ENCODE measurements around the gene EVI2A. TPM values are rescaled to one million over a fixed set of nuclear protein-coding genes. Genes with fewer than 3 reads are reported as not detected.

Gene EVI2A
- total and polyA plus RNA-seq, 2 of the 13 experiments (the other 11 are each of a cell fraction or from before 2014, with no cell fraction given) = not detected

GRCh38 chr17:31310260-31310659 is 11.2 kb downstream of the EVI2A start (continued):
- TF ChIP-seq ZNF597 (CRISPR knock-in tag; IDR thresholded peaks at IDR 0.05) = no peak

- ATAC-seq (no peak), DNase-seq (ENCODE audit: low spot score) (no peak), FAIRE-seq (no peak)
- in situ Hi-C loops (cut with HindIII; ENCODE audit: extremely low pct_ligation_motif_present, low pct_unique_long_range_greater_than_20kb) = no loop called here
- intact Hi-C loops (cut with micrococcal nuclease; ENCODE audit: unreplicated experiment) = no loop called here
- 98% methylated on average over 2 of the region's 2 CpGs for WGBS (ENCODE audit: low lambda C conversion rate)
- ChIA-PET CTCF (ENCODE audit: low intra/inter-chr PET ratio, low total read pairs) (no interaction called here), POLR2A (no interaction called here)
- H3K4me3 ChIP-seq (replicated peaks in 1 of 3; ENCODE audit: insufficient read depth in 1 of 3, low read depth in 2 of 3, low read length in 3 of 3) = no peak overlapping the region
- no peaks in the 10 kb centered on the region for H4K20me1 ChIP-seq (ENCODE audit: insufficient read depth, low read length)
- H3K79me2 ChIP-seq (ENCODE audit: insufficient read depth, low read length) = no peaks in the 10 kb centered on the region
- no peak overlapping the region for H3K4me2 ChIP-seq (ENCODE audit: low read depth, low read length)
- no peak overlapping the region for H3K27ac ChIP-seq (ENCODE audit: extremely low read length, insufficient read depth, low read length)
- no peaks in the 10 kb centered on the region for H3K27me3 ChIP-seq (ENCODE audit: control insufficient read depth in 1 of 2, insufficient read depth in 2 of 2, low read length in 2 of 2)
- H3K9ac ChIP-seq (ENCODE audit: insufficient read depth, low read depth, low read length) = no peak overlapping the region
- no peaks in the 10 kb centered on the region for H3K9me3 ChIP-seq (ENCODE audit: low read length)
- BruUV-seq (replicated peaks) = no TSS peak
- H2AFZ ChIP-seq (ENCODE audit: low read length) = no peak overlapping the region
- TF ChIP-seq SOX13 (IDR thresholded peaks at IDR 0.05) (no peak), SOX13 (CRISPR knock-in tag; conservative IDR thresholded peaks at IDR 0.05 in 1 of 2, IDR thresholded peaks at IDR 0.05 in 1 of 2) (no peak), IKZF4 (CRISPR knock-in tag; IDR thresholded peaks at IDR 0.05; ENCODE audit: borderline replicate concordance, low read depth, not compliant biosample characterization) (no peak), ZNF770 (CRISPR knock-in tag; IDR thresholded peaks at IDR 0.05) (no peak), SMYD3 (CRISPR knock-in tag; IDR thresholded peaks at IDR 0.05) (no peak), KLF12 (CRISPR knock-in tag; IDR thresholded peaks at IDR 0.05; ENCODE audit: borderline replicate concordance) (no peak), ZNF205 (CRISPR knock-in tag; IDR thresholded peaks at IDR 0.05) (no peak), ZBTB20 (CRISPR knock-in tag; IDR thresholded peaks at IDR 0.05; ENCODE audit: borderline replicate concordance, low read depth) (no peak), WIZ (CRISPR knock-in tag; IDR thresholded peaks at IDR 0.05) (no peak)
- no peaks in the 10 kb centered on the region for H3K4me1 ChIP-seq (ENCODE audit: insufficient read depth, low read length)
- no peaks in the 10 kb centered on the region for H3K36me3 ChIP-seq (replicated peaks in 1 of 2; ENCODE audit: control insufficient read depth in 1 of 2, insufficient read depth in 2 of 2, low read length in 2 of 2)
Observed at GRCh38 chr17:31309556-31309955, 11.9 kb downstream of the EVI2A start.

All from HepG2 (cell line).